C4-2B (cell line): ENCODE data around the gene KLRF2.

Experiments
- CTCF ChIP-seq: fragments of 450-650 bp; conservative IDR thresholded peaks from 2 replicates; pipeline ENCODE4 v1.5.1; 2017; ENCODE audit warnings: mild to moderate bottlenecking
- ZFX ChIP-seq: fragments of 450-650 bp; IDR thresholded peaks from 2 replicates; pipeline ENCODE4 v1.6.1; 2017

GRCh38 chr12:9831720-9832119 is 49.6 kb upstream of the KLRF2 start:
- no peak for TF ChIP-seq CTCF
- TF ChIP-seq ZFX = no peak
